Measurements from ENCODE around the gene KLK1.

KLK1 gene

GRCh38 chr19:50835785-50836542 is 12.4 kb upstream of the KLK1 start:
- peak; percentile 39 for DNase-seq

- DNase-seq: no peak
These were observed 11.7 kb upstream of the KLK1 start for GRCh38 chr19:50835103-50835784.

- no peak for DNase-seq
These were observed 10.2 kb upstream of the KLK1 start for GRCh38 chr19:50833802-50834167.

GRCh38 chr19:50833117-50833801 is 9.7 kb upstream of the KLK1 start, which contains the start of gene KLK15:
Gene KLK15, minus strand, starts transcription at chr19:50833574. Its CDS starts 2,082 bp downstream, at chr19:50831492.
- DNase-seq: no peak

- no peak for DNase-seq
These were observed 9.1 kb upstream of the KLK1 start for GRCh38 chr19:50832666-50833065.

GRCh38 chr19:50831026-50831396 is 7.4 kb upstream of the KLK1 start:
- no peak for DNase-seq

- DNase-seq: no peak
These were observed 6.9 kb upstream of the KLK1 start for GRCh38 chr19:50830266-50831025.

GRCh38 chr19:50829801-50830200 is 6.2 kb upstream of the KLK1 start:
- DNase-seq: no peak

- no peak for DNase-seq
These were observed 3.9 kb upstream of the KLK1 start for GRCh38 chr19:50827476-50827875.

GRCh38 chr19:50826492-50827240 is 3.1 kb upstream of the KLK1 start:
- no peak for DNase-seq

- DNase-seq: no peak
These were observed 852 bp downstream of the KLK1 start for GRCh38 chr19:50822661-50823208.

- DNase-seq: no peak
These were observed 2.0 kb downstream of the KLK1 start for GRCh38 chr19:50821622-50822021.

- DNase-seq: no peak
These were observed 2.4 kb downstream of the KLK1 start for GRCh38 chr19:50821248-50821612.

GRCh38 chr19:50820549-50821247 is 2.9 kb downstream of the KLK1 start:
- no peak for DNase-seq

- no peak for DNase-seq
These were observed 3.5 kb downstream of the KLK1 start for GRCh38 chr19:50820086-50820485.

GRCh38 chr19:50819636-50820035 is 4.0 kb downstream of the KLK1 start:
- no peak for DNase-seq

GRCh38 chr19:50818859-50819472 is 4.6 kb downstream of the KLK1 start:
- no peak for DNase-seq

GRCh38 chr19:50817941-50818858 is 5.4 kb downstream of the KLK1 start:
- no peak for DNase-seq

- DNase-seq: no peak
These were observed 8.1 kb downstream of the KLK1 start for GRCh38 chr19:50815439-50815838.

- no peak for DNase-seq
These were observed 8.7 kb downstream of the KLK1 start for GRCh38 chr19:50814883-50815282.
